ENCODE measurements around the gene SKI. TPM values are rescaled to one million over a fixed set of nuclear protein-coding genes. Genes with fewer than 3 reads are reported as not detected.

The SKI gene
- 33.3 and 43.2 TPM in 2 replicates for total RNA-seq

GRCh38 chr1:2228157-2228594 lies at the start of gene SKI:
SKI (plus strand) TSS chr1:2228319; CDS start chr1:2228767, 448 bp downstream.

DNA sequence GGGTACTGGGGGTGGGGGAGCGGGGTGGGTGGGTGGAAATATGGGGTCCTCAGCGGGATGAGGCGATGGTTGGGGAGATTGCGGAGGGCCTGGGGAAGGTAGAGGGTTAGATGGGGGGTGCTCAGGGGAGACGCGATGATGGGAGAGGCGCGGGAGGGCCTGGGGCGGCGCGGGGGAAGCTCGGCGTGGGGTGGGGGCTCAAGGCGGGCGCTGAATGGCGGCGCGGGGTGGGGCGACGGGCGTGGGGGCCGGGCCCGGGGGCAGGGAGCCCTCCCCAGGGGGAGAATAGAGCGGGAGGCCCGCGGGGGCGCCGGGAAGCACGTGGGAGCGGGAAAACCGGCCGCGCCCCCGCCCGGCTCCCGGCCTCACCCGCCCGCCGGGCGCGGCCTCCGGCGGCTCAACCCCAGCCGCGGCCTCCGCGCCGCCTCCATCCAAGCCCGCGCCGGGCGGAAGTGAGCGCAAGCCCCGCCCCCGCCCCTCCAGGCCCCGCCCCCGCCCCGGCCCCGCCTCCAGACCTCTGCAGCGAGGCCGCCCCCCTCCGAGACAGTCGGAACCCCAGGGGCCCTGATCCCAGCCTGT lies 33.7 kb upstream of the SKI start, which contains the start of gene FAAP20:
TSS of gene FAAP20 (minus strand) at position 454 of the 579 bp plus-strand sequence. CDS start at position 431, 23 bp downstream.

Other genes starting within 250 kb of the SKI start
- not detected in 2 replicates for gene CFAP74, start 224.5 kb upstream of the SKI start, total RNA-seq
- under 0.01 TPM in 1 of 2 replicates, not detected in the other for gene GABRD, start 209.0 kb upstream of the SKI start, total RNA-seq
- 1.5 and 2.5 TPM in 2 replicates for gene PRKCZ, start 177.9 kb upstream of the SKI start, total RNA-seq
- 23.1 and 57.6 TPM in 2 replicates for gene FAAP20, start 33.5 kb upstream of the SKI start, total RNA-seq
- gene MORN1, start 163.2 kb downstream of the SKI start, total RNA-seq, result 10.3 and 14.9 TPM in 2 replicates
- 83.2 and 134 TPM in 2 replicates for gene RER1, start 163.5 kb downstream of the SKI start, total RNA-seq
- 41.0 and 47.5 TPM in 2 replicates for gene PEX10, start 184.2 kb downstream of the SKI start, total RNA-seq
- under 0.01 and 0.15 TPM in 2 replicates for gene PLCH2, start 248.0 kb downstream of the SKI start, total RNA-seq